ENCODE measurements around the gene DGKD.

DGKD gene

GRCh38 chr2:233469261-233470010, 115.1 kb downstream of the DGKD start:
- no peak for TF ChIP-seq CTCF (IDR thresholded peaks at IDR 0.05)
- DNase-seq, result peak; percentile 59 to 89
- no peaks in the 10 kb centered on the region for H3K27me3 ChIP-seq
- peaks cover 30 to 71% (median 55%) of the 10 kb centered on the region in 3 donors for H3K36me3 ChIP-seq
- peaks cover 0 to 27% (median 24%) of the 10 kb centered on the region in 4 donors for H3K4me1 ChIP-seq
- H3K27ac ChIP-seq, result peak overlapping the region; percentile 85 to 86
- intact Hi-C loops (cut with DNase I; ENCODE audit: low total_unique reads), result no loop called here
- H3K9me3 ChIP-seq, result no peaks in the 10 kb centered on the region
- no peak overlapping the region for H3K4me3 ChIP-seq

- H3K9me3 ChIP-seq, result no peaks in the 10 kb centered on the region
- TF ChIP-seq CTCF (IDR thresholded peaks at IDR 0.05), result no peak
- H3K27me3 ChIP-seq, result no peaks in the 10 kb centered on the region
- DNase-seq, result peak; percentile 51 to 90
- H3K4me3 ChIP-seq, result no peak overlapping the region
- peaks cover 0 to 33% (median 26%) of the 10 kb centered on the region in 4 donors for H3K4me1 ChIP-seq
- peak overlapping the region; percentile 85 to 86 for H3K27ac ChIP-seq
- peaks cover 24 to 65% (median 48%) of the 10 kb centered on the region in 3 donors for H3K36me3 ChIP-seq
- intact Hi-C loops (cut with DNase I; ENCODE audit: low total_unique reads), result no loop called here
Observed at GRCh38 chr2:233470011-233470687, 115.9 kb downstream of the DGKD start.

- Histone ChIP-seq H3K4me1 (peaks cover 0 to 40% (median 26%) of the 10 kb centered on the region in 4 donors), H3K27ac (peak overlapping the region; percentile 85 to 86), H3K9me3 (no peaks in the 10 kb centered on the region), H3K4me3 (no peak overlapping the region), H3K27me3 (no peaks in the 10 kb centered on the region), H3K36me3 (peaks cover 29 to 68% (median 54%) of the 10 kb centered on the region in 3 donors)
- no peak for TF ChIP-seq CTCF (IDR thresholded peaks at IDR 0.05)
- DNase-seq, result peak in 1 of 2 donors; percentile 64
- intact Hi-C loops (cut with DNase I; ENCODE audit: low total_unique reads), result no loop called here
Observed at GRCh38 chr2:233470839-233471238, 116.5 kb downstream of the DGKD start.

GRCh38 chr2:233471291-233472035, 117.2 kb downstream of the DGKD start:
- Histone ChIP-seq H3K27ac (peak overlapping the region; percentile 85 to 86), H3K4me3 (no peak overlapping the region), H3K9me3 (no peaks in the 10 kb centered on the region), H3K27me3 (no peaks in the 10 kb centered on the region), H3K36me3 (peaks cover 30 to 68% (median 54%) of the 10 kb centered on the region in 3 donors), H3K4me1 (peaks cover 0 to 40% (median 26%) of the 10 kb centered on the region in 4 donors)
- TF ChIP-seq CTCF (IDR thresholded peaks at IDR 0.05), result no peak
- DNase-seq, result peak; percentile 16 to 62
- intact Hi-C loops (cut with DNase I; ENCODE audit: low total_unique reads), result no loop called here

GRCh38 chr2:233473386-233473791, 119.1 kb downstream of the DGKD start:
- Histone ChIP-seq H3K27ac (peak overlapping the region; percentile 75 to 78), H3K4me1 (peaks cover 0 to 40% (median 26%) of the 10 kb centered on the region in 4 donors), H3K4me3 (no peak overlapping the region), H3K9me3 (no peaks in the 10 kb centered on the region), H3K27me3 (no peaks in the 10 kb centered on the region), H3K36me3 (peaks cover 31 to 68% (median 51%) of the 10 kb centered on the region in 3 donors)
- peak in 1 of 2 donors; percentile 64 for DNase-seq
- no peak for TF ChIP-seq CTCF (IDR thresholded peaks at IDR 0.05)
- intact Hi-C loops (cut with DNase I; ENCODE audit: low total_unique reads), result no loop called here
